ENCODE data around the gene HMGXB3.

The HMGXB3 gene

DNA sequence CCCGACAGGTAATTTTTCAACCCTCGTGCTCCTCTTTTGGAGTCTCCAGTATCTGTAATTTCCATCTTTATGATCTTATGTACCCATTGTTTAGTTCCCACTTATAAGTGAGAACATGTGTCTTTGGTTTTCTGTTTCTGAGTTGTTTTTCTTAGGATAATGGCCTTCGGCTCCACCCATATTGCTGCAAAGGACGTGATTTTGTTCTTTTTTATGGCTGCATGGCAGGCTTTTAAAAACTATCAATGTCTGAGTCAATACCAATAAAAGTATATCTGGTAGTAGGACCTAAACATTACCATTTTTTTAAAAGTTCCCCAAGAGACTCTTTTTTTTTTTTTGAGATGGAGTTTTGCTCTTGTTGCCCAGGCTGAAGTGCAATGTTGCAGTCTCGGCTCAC, 43.9 kb upstream of the HMGXB3 start:
- DNase-seq (ENCODE audit: low read depth), result no peak
- TF ChIP-seq, protein P1, sequence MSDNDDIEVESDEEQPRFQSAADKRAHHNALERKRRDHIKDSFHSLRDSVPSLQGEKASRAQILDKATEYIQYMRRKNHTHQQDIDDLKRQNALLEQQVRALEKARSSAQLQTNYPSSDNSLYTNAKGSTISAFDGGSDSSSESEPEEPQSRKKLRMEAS (IDR thresholded peaks at IDR 0.05; ENCODE audit: low read depth, low read length), result no peak
- no peak for TF ChIP-seq POLR2A (IDR thresholded peaks at IDR 0.05; ENCODE audit: extremely low read depth, insufficient read length)
- TF ChIP-seq MYC (IDR thresholded peaks at IDR 0.05; ENCODE audit: low read depth, low read length), result no peak
- TF ChIP-seq, protein P2, sequence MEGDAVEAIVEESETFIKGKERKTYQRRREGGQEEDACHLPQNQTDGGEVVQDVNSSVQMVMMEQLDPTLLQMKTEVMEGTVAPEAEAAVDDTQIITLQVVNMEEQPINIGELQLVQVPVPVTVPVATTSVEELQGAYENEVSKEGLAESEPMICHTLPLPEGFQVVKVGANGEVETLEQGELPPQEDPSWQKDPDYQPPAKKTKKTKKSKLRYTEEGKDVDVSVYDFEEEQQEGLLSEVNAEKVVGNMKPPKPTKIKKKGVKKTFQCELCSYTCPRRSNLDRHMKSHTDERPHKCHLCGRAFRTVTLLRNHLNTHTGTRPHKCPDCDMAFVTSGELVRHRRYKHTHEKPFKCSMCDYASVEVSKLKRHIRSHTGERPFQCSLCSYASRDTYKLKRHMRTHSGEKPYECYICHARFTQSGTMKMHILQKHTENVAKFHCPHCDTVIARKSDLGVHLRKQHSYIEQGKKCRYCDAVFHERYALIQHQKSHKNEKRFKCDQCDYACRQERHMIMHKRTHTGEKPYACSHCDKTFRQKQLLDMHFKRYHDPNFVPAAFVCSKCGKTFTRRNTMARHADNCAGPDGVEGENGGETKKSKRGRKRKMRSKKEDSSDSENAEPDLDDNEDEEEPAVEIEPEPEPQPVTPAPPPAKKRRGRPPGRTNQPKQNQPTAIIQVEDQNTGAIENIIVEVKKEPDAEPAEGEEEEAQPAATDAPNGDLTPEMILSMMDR (IDR thresholded peaks at IDR 0.05; ENCODE audit: low read depth, low read length), result no peak
- H3K4me3 ChIP-seq (ENCODE audit: low read depth, low read length), result no peak overlapping the region

DNA sequence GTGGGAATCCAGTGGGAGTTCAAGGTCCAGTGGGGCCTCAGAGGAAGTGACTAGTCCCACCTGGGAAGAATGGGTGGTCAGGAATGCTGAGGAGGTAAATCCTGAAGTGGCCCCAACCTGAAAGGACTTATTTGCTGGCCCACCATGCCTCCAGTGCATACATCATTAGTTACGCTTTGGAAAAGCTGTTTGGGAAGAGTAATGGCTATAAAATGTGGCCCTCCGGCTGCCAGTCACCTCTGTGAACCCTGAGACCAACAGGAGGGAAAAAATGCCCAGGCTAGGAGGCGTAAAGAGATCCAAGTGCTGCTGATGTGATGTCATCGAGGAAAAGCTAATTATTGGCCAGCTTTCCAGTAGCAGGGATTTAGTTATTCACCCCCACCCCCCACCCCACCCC, 42.7 kb upstream of the HMGXB3 start:
- no peak overlapping the region for H3K4me3 ChIP-seq (ENCODE audit: low read depth, low read length)
- no peak for DNase-seq (ENCODE audit: low read depth)
- TF ChIP-seq, protein P1 (IDR thresholded peaks at IDR 0.05; ENCODE audit: low read depth, low read length), result no peak
- TF ChIP-seq MYC (IDR thresholded peaks at IDR 0.05; ENCODE audit: low read depth, low read length) (no peak), POLR2A (IDR thresholded peaks at IDR 0.05; ENCODE audit: extremely low read depth, insufficient read length) (no peak)
- TF ChIP-seq, protein P2 (IDR thresholded peaks at IDR 0.05; ENCODE audit: low read depth, low read length), result no peak

DNA sequence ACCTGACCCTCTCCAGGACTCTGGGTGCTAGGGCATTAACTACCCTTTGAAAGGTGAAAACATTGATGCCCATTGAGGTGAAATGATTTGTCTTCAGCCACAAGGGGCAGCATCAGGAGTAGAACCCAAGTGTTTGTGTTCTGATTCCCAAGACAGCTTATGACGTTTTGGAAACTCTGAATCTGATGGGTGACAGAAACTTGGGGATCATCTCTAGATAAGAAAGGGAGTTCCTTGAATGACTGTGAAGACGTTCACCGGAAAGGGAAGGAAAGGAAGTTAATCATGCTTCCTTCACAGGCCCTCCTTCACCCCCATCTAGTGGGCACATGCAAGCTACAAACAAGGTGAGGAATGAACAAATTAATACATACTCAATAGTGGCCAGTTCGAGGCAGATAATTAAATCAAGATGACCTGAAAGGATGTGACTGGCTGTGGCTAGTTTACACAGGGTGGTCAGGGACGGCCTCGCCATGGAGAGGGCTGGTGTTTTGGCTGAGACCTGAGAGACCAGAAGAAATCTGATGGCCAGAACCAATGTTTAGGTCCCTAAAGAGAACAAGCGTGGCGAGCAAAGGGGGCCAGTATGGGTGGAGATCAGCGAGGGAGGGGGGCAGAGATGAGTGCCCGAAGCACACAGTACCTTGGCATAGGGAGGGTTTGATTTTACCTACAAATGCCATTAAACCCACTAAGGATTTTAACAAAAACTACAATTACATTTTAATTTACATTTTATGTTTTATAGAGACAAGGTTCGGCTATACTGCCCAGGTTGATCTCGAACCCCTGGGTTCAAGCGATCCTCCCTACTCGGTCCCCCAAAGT, 40.9 kb upstream of the HMGXB3 start:
- DNase-seq (ENCODE audit: low read depth), result peak; percentile 82
- H3K4me3 ChIP-seq (ENCODE audit: low read depth, low read length), result peak overlapping the region; percentile 59
- TF ChIP-seq, protein P1 (IDR thresholded peaks at IDR 0.05; ENCODE audit: low read depth, low read length), result peak; percentile 42; the same call in 1 of the 2 replicates
- TF ChIP-seq POLR2A (IDR thresholded peaks at IDR 0.05; ENCODE audit: extremely low read depth, insufficient read length), result no peak
- TF ChIP-seq, protein P2 (IDR thresholded peaks at IDR 0.05; ENCODE audit: low read depth, low read length), result peak; percentile 44
- no peak for TF ChIP-seq MYC (IDR thresholded peaks at IDR 0.05; ENCODE audit: low read depth, low read length)

DNA sequence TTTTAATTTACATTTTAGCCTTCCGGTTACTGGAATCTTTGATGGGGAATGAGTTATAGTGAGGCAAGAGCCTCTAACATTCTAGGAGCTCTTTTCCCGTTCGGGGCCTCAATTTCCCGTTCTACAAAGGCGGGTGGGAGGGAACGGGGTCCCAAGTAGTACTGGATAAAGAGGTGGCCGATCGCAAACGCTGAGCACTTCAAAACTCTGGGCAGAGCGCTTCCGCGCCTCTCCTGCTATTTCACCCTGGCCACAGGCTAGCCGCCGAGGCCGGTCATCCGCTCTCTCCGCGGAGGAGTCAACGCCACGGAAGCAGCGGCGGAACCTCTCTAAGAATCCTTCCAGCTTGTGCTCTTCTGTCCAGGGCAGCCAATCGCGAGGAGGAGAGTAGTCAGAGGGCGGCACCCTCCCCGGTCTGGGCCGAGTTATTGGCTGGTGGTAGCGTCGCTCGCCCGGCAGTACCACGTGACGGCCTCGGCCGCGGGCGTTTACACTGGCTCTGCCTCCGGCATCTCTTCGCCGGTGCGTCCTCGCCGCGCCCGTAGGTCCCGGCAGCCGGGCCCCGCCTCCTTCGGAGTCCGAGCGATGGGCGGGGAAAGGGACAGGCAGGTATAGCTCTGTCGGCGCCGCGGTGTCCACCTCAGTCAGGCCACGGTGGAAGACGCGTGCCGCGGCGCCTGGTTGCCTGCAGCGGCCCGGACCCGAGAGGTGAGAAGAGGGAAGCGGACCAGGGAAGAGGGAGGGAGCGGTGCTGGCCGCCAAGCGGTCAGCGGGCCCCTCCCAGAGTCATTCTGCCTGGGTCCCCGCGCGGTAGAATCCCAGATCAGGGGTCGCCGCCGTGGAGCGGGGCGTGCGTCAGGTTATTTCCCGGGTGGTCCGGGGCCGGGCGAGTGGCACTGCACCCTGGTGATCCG, 40.0 kb upstream of the HMGXB3 start, which contains the start of gene SLC26A2:
SLC26A2 (plus strand) TSS at position 487 of the 914 bp plus-strand sequence. CDS start 16,895 bp downstream, outside the sequence.
- TF ChIP-seq POLR2A (IDR thresholded peaks at IDR 0.05; ENCODE audit: extremely low read depth, insufficient read length), result peak; percentile 88
- TF ChIP-seq MYC (IDR thresholded peaks at IDR 0.05; ENCODE audit: low read depth, low read length), result peak; percentile 81
- TF ChIP-seq, protein P1 (IDR thresholded peaks at IDR 0.05; ENCODE audit: low read depth, low read length), result peak; percentile 96
- TF ChIP-seq, protein P2 (IDR thresholded peaks at IDR 0.05; ENCODE audit: low read depth, low read length), result no peak
- DNase-seq (ENCODE audit: low read depth), result peak; percentile 98
- peak within 1 kb of the TSS; percentile 74 for H3K4me3 ChIP-seq (ENCODE audit: low read depth, low read length)

DNA sequence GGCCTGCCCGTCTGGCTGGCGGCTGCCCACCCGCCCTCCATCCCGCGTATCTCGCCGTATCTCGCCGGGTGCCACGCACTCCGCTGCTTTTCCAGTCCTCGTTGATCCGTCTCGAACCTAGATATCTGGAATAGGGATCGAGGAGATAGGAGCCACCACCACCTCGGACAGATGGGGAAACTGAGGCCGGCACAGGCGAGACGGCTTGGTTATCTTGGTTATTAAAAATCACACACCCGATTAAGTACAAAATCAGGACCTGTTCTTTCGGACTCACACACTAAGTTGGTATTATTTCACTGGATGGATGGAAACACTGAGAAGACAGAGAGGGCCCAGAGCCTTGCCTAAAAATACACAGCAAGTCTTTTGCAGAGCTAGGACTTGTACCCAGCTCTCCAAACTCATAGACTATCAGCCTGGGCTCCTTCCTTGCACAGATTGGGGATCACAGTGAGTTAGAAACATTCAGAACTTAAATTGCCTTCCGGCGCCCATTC, 39.3 kb upstream of the HMGXB3 start:
- peak overlapping the region; percentile 74 for H3K4me3 ChIP-seq (ENCODE audit: low read depth, low read length)
- peak; percentile 12 for DNase-seq (ENCODE audit: low read depth)
- TF ChIP-seq, protein P1 (IDR thresholded peaks at IDR 0.05; ENCODE audit: low read depth, low read length), result no peak
- TF ChIP-seq, protein P2 (IDR thresholded peaks at IDR 0.05; ENCODE audit: low read depth, low read length), result no peak
- no peak for TF ChIP-seq MYC (IDR thresholded peaks at IDR 0.05; ENCODE audit: low read depth, low read length)
- no peak for TF ChIP-seq POLR2A (IDR thresholded peaks at IDR 0.05; ENCODE audit: extremely low read depth, insufficient read length)
